HG02885 (cell line): ENCODE results near the gene NCAM2.

Experiments
- ATAC-seq: cut with Tn5 transposase; IDR thresholded peaks from one replicate; pipeline ENCODE4 v1.9.1; 2021; ENCODE audit warnings: mild to moderate bottlenecking; ENCODE audit not compliant: unreplicated experiment, poor library complexity

NCAM2 gene

DNA sequence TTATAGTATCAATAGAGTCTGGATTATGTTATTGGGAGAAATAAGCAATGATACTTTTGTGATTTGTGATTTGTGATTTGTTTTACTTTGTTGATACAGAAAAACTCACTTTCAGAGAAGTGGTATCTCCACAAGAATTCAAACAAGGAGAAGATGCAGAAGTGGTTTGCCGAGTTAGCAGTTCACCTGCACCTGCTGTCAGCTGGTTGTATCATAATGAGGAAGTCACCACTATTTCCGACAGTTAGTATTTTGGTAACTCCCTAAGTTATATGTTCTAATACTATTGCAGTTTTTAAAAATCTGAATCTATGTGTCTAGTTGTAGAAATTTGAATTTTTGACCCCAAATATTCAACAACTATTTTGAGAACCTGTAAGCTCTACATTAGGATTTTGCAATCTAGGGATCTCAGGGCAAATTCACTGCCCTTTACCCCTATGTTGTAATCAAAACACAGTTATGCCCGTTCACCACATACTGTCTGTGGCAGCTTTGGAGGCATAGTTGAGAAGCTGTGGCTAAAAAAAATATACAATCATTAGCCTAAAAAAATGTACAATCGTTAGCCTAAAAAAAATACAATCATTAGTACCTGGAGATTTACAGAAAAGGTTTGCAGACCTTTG lies 288.1 kb downstream of the NCAM2 start:
- no peak for ATAC-seq

DNA sequence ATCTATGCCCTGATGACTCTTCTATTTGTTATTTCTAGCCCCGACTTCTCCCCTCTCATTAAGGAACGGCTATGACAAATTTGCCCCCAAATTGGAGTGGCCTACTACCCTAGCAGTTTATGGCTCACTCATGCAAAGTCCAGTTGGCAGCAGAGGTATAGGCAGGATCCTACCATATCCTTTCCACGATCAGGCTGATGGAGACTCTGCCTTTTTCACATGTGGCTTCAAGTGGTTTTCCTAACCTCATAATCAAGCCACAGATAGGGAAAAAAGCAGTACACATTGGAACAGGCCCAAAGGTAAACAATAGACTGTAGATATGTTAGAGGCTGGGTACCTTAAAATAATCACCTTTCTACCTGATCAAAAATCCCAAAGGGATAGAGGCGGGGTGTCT lies 292.5 kb downstream of the NCAM2 start:
- no peak for ATAC-seq

DNA sequence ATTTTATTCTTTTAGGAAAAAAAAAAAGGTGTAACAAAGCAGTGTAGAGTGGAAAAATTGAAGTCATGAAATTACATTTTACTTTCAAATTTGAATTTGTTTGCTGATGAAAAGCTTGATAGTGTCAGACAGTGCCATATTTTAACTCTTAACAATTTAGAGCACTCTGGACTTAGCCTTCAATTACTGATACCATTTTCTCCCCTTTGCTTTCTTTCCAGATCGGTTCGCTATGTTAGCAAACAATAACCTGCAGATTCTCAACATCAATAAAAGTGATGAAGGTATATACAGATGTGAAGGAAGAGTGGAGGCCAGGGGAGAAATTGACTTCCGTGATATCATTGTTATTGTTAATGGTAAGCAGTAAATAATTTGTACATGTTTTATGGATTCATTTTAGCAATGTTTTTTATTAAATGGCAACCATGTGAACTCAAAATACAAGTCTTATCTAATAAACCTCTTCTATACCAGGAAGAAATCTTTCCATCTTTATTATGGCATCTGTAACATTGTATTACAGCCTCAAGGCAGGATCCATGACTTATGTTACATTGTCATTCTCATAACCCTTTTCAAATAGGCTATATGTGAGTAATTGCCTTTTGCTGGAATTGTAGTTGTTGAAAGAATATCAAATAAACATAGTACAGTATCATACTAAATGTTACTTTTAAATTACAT lies 293.8 kb downstream of the NCAM2 start:
- no peak for ATAC-seq

- no peak for ATAC-seq
Observed at GRCh38 chr21:21295303-21295702, 297.1 kb downstream of the NCAM2 start.

- ATAC-seq = no peak
Observed at GRCh38 chr21:21297211-21297610, 299.0 kb downstream of the NCAM2 start.

- no peak for ATAC-seq
Observed at GRCh38 chr21:21301013-21301412, 302.8 kb downstream of the NCAM2 start.

GRCh38 chr21:21309510-21309909 lies 311.3 kb downstream of the NCAM2 start:
- ATAC-seq = no peak

GRCh38 chr21:21324297-21324696 lies 326.1 kb downstream of the NCAM2 start:
- no peak for ATAC-seq

DNA sequence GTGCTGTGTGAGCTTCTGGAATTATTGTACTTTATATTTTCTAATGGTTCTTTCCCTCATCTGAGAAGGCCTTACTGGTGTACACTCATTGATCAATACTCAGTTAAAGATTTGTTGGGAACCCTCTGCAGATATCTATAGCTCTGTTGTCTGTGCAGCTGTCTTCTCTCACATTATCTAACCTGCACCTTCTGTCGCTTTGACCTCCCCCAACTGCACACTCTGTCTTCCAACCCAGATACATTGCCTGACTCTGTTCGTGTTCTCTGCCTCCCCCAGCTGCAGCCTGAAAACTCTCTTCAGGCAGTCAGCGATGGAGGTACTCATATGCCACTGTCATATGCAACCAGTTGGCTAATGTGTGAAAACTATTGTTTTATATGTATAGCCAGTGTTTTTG lies 334.3 kb downstream of the NCAM2 start:
- no peak for ATAC-seq

DNA sequence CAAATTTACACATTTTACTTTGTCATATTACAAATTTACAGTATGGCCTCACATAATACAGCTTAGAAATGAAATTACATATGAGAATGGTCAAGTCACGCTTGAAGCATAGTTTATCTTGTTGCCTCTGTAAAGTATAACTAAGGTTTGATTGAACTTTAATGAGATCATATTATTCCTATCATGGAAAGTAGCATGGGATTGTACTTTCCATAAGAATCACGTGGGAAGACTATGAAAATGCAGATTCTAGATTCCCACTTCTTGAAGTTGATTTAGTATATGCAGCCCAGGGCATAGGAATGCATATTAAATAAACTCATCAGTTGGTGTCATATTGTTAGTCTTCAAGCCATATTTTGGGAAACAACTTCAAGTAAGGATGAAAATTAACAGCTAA lies 342.8 kb downstream of the NCAM2 start:
- ATAC-seq = no peak

GRCh38 chr21:21345296-21345695 lies 347.1 kb downstream of the NCAM2 start:
- ATAC-seq = no peak

DNA sequence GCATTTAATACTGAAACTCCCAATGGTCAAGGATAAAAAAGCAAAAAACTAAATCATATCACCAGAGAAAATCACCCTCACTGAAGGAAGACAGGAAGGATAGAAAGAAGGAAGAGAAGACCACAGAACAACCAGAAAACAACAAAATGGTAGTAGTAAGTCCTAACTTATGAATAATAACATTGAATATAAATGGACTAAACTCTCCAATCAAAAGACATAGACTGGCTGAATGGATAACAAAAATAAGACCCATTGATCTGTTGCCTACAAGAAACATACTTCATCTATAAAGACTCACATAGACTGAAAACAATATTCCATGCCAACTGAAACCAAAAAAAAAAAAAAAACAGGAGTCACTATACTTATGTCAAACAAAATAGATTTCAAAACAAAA lies 347.7 kb downstream of the NCAM2 start:
- no peak for ATAC-seq

DNA sequence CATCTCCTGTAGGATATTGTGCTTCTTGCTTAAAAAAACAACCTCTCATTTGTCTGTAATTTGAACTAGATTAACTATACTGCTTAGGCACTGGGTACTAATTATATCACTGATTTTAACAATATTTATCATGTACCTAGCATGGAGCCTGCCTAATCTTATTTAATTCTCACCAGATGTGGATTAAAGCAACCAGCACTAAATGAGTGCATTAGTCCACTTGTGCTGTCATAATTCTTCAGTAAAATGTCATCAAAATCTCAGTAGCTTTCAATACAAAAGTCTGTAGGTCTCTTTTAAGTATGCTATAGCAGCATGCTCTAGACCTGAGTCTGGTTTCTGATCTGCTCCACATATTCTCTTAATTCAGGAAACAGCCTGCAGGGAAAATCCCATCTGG lies 368.1 kb downstream of the NCAM2 start:
- no peak for ATAC-seq

- no peak for ATAC-seq
Observed at GRCh38 chr21:21367583-21367982, 369.4 kb downstream of the NCAM2 start.

DNA sequence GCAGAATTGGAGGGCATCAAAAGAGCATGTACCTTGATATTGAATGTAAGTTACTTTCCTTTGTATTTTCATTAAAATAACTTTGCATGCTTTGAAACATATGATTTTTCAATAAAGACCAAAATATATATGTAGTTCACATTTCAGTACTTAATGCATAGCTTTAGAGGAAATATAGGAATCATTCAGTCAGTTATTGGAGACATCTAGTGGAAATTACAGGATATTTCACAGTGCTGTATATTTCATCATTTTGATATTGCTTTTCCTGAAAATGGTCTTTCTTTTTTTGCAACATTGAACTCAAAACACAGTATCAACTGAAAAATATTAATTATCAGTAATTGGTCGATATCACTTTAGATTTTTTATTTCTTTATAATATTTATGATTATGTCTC lies 375.8 kb downstream of the NCAM2 start:
- ATAC-seq = no peak

DNA sequence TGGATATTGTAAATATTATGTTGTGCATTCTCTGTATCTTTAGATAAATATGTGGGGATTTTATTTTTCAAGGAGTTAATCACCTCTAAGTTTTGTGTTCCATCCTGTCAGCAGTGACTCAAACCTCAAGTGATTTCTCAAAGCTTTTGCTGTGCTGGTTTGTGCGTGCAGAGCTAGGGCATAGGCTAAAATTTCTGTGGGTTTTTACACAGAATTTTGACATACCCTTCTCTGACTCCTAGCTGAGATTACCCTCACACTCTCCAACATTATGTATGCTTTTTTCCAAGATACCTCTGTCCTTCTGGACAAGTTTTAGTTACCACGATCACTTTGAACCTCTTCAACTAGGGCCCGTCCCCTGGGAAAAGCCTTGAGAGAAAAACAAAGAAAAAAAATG lies 384.9 kb downstream of the NCAM2 start:
- no peak for ATAC-seq

DNA sequence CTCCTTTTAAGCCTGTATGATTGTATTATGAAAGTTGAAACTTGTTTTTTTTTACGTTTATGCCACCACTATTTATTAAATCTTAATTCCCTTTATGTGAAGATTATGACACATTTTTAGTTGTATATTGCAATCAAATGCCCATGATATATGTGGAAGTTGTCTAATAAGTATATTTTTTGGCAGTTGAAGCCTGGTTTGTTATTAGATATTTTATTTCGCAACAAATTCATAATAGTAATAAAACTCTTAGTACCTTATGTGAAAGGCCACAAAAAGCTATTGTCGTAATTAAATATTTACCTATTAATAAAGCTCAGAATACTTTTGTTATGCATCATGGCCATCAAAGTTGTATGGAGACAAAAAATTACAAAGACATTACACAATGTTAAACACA lies 386.8 kb downstream of the NCAM2 start:
- no peak for ATAC-seq

GRCh38 chr21:21385404-21385803 lies 387.2 kb downstream of the NCAM2 start:
- no peak for ATAC-seq

GRCh38 chr21:21387916-21388315 lies 389.7 kb downstream of the NCAM2 start:
- ATAC-seq = no peak

DNA sequence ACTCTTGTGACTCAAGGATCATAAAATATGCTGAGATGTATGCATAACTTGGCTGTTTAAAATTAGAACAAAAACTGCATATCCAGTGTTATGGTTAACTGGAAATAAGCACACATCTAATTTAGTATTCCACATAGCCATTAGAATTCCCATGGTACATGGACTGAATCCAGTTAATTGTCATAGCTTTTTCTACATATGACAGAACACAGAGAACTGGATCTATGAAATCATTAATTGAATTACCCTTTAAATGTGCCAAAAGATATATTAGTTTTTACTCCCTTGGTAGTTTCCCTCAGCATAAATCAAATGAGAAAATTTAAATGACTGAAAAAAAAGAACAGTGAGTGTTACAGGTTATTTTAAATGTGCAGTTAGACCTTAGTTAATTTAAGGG lies 395.9 kb downstream of the NCAM2 start:
- no peak for ATAC-seq

- ATAC-seq = no peak
Observed at GRCh38 chr21:21396424-21396823, 398.2 kb downstream of the NCAM2 start.

- ATAC-seq = no peak
Observed at GRCh38 chr21:21397464-21397863, 399.3 kb downstream of the NCAM2 start.
